ENCODE results near the gene CLCF1.

The CLCF1 gene

DNA sequence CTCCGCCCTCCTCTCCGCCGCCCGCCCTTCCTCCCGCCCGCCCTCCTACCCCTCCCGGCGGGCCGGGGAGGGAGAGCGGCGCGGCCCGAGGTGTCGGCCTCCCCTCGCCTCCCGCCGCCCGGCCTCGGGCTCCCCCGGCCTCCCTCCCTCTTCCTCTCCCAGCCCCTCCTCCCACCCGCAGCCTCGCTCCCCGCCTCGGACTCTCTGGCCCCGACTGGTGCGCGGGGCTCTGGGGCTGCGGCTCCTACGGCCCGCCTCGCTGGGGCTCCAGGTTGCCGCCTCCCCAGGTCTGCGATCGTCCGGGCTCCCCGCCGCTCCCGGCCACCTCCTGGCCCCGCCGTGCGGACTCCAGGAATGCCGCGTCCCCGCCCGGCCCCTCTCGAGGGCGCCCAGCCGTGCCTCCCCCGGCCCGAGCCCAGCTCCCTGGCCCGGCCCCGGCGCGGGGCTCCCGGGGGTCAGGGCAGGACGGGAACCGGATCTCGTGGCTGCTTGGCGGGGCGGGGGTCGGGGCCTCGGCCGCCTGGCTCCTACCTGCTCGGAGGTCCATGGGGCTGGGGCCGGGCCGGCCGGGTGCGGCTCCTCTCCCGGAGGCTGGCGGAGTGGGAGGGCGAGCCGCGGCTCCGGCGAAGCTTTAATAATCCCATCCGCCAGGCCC lies at the start of gene CLCF1:
Gene CLCF1 (minus strand): TSS at position 606 of the 655 bp plus-strand sequence. CDS start 59 bp downstream, at position 547.
- peak; percentile 60 for DNase-seq

DNA sequence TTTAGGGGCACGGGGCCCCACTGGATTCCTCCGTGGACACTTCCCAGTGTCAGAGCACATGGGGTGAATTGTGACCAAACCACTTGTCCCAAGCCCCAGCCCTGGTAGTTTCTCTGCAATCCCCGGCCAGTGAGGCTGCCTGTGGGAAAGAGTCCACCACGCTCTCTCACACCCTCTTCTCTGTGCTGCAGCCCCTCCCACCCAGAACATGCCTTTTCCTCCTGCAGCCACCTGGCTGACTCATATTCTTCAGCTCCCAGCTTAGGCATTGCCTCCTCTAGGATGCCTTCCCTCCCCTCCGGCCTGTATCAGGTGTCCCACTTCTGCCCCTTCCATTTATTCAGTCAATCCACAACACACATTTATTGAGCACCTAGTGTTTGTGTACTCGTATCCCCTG lies 49.5 kb upstream of the CLCF1 start:
- no peak for DNase-seq

DNA sequence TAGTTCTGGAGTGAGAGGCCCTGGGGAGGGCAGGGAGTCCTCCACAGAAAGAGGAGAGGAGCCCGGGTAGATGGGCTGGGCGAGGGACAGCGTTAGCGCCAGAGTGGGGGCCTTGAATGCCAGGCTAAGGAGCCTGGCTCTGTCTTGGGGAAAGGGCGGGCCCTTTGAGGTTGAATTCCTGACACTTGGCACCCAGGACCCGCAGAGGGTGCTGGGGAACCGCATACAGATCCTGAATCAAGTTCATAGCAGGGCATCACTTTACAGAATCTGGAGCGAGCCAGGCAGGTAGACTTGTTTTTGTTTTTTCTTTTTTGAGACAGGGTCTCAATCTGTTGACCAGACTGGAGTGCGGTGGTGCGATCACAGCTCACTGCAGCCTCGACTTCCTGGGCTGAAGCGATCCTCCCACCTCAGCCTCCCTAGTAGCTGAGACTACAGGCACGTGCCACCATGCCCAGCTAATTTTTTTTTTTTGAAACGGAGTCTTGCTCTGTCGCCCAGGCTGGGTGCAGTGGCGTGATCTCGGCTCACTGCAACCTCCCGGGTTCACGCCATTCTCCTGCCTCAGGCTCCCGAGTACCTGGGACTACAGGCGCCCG lies 48.1 kb upstream of the CLCF1 start:
- no peak for DNase-seq

DNA sequence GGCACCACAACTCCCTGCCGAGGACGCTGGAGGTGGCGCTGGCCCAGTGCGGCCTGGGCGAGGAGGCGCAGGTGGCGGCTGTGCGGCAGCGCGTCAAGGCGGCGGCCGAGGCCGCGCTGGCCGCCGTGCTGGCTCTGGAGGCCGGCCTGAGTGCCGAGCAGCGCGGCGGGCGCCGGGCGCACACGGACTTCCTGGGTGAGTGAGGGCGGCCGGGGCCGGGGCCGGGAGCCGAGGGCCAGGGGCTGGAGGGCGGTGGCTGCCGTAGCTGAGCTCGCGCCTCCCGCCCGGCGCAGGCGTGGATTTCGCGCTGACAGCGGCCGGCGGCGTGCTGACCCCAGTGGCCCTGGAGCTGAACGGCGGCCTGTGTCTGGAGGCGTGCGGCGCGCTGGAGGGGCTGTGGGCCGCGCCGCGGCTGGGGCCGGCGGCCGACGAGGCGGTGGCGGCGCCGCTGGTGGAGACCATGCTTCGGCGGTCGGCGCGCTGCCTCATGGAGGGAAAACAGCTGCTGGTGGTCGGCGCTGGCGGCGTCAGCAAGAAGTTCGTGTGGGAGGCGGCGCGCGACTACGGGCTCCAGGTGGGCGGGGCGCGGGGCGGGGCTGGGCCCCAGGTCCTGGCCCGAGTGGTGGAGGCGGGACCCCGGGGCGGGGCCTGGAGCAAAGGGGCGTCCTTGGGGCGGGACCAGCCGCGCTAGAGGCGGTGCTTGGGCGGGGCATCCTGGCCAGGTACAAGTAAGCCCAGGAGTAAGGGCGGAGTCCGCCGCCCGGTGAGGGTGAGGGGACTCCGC lies 47.4 kb upstream of the CLCF1 start:
- peak; percentile 91 for DNase-seq

DNA sequence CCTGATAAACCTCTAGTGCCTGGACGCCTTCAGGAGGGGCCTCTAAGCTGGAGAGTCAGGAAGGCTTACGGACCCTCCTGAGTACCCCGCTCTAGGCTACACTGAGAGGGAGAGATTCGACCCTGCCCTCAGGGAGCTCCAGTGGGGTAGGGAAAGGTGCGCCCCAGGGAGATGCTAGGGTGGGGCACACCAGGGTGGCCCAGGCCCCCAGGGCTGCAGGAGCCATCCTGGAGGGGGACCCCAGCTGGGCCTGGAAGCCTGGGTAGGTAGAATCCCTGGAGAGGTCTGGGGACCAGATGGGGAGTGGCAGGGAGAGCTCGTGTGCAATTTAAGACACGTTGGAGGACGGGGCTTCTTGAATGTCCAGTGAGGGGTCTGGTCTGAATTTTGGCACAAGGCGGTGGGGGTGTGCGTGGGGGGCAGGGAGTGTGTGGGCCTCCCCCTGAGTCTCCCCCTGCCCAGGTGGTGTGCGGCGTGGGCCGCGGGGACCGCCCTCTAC lies 46.8 kb upstream of the CLCF1 start:
- DNase-seq, result no peak

DNA sequence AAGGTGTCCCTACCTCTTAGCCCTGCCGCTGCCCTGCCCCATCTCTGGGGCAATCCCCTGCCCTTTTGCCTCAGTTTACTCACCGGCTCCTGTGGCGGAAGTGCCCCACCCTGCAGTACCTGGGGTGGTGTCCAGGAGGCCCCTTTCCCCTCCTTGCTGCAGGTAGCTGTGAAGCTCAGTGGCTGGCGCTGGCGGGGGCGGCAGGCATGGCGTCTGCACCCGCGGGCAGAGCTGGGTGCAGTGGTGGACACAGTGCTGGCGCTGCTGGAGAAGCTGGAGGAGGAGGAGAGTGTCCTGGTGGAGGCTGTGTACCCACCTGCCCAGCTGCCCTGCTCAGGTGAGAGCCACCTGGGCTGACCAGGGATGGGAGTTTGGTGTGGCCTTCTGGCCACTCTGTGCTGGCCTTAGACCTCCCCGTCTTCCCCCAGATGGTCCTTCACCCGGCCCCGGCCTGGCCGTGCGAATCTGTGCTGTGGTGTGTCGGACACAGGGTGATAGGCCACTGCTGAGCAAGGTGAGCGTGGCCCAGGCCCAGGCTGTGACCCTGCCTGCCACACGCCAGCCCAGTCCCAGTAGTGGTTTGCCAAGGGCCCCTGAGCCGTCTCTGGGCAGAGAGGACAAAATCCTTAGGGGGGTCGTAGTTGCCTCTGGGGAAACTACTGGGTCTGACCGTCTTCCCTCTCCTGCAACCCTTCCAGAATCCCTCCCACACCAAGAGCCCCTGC lies 46.1 kb upstream of the CLCF1 start:
- no peak for DNase-seq

DNA sequence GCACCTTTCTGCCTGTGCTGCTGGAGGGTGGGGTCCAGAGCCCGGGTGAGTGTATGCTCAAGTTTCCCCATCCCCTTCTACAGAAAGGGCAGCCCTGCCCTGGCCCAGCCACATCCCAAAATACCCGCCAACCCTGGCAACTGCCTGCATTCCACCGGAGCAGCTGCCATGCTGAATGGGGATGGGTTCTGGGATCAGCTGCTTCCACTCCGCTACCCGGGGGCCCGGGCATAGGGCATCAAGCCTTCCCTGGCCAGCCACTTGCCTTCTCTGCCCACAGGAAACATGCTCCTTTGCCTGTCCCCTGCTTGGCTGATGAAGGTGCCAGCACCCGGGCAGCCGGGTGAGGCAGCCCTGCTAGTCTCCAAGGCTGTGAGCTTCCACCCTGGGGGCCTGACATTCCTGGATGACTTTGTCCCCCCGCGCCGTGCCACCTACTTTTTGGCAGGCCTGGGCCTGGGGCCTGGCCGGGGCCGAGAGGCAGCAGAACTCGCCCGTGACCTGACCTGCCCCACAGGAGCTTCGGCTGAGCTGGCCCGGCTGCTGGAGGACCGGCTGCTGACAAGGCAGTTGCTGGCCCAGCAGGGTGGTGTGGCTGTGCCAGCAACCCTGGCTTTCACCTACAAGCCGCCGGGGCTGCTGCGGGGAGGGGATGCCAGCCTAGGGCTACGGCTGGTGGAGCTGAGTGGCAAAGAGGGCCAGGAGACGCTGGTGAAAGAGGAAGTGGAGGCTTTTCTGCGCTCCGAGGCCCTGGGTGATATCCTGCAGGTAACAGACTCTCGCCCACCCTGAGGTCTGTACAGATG lies 45.3 kb upstream of the CLCF1 start:
- no peak for DNase-seq

DNA sequence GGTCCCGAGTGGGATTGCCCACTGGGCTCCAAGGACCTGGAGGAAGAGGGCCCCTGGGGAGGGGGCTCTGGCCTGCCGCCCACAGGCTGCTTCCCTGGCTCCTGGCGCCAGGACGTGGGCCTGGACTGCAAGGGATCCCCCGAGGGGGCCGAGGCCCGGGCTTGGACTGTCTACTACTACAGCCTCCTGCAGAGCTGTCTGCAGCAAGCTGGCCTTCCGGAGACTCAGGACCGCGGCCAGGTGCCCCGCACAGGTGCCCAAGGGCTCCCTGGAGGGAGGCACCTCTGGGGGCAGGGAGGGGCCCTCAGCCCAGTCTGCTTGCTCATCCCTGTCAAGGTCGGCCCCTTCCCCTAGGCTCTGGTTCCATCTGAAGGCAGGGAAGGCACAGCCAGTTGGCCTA lies 44.0 kb upstream of the CLCF1 start:
- no peak for DNase-seq

DNA sequence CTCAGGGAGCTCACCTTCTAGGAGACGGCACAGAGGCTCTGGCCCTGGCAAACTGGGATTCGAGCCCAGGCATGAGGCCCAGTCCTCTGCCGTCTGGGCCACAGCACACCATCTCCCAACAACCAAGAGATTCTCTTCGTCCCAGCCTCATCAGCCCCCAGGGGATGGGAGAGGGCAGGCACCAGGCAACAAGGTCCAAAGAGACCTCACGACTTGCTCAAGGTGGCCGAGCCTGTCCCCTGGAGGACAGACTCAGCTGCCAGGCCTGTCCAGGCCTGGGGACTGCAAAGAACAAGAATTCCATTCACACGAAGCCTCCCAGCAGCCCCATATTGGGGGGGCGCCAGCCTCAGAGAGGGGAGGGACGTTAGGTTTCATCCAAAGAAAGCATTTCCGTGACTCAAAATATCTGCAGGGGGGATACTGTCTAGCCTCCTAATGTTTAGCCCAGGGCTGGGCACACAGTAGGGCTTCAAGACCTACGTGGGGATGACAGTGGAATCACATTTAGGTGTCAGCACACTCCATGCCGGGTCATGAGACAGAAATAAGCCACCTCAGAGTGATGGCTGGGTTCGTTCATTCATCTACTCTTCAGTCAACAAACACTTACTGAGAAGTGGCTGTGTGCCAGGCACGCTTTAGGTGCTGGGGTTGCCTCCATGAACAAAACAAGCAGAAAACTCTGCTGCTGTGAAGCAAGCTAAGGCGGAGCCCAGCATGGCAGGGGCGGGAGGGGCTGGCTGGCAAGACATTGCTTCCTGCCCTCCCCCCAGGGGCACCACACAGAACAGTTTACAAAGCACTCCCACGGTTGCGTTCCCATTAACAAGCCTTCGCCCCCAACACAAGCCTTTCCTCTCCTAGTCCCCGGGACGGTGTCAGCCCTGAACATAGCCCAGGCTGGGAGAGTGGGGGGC lies 43.3 kb upstream of the CLCF1 start:
- no peak for DNase-seq

DNA sequence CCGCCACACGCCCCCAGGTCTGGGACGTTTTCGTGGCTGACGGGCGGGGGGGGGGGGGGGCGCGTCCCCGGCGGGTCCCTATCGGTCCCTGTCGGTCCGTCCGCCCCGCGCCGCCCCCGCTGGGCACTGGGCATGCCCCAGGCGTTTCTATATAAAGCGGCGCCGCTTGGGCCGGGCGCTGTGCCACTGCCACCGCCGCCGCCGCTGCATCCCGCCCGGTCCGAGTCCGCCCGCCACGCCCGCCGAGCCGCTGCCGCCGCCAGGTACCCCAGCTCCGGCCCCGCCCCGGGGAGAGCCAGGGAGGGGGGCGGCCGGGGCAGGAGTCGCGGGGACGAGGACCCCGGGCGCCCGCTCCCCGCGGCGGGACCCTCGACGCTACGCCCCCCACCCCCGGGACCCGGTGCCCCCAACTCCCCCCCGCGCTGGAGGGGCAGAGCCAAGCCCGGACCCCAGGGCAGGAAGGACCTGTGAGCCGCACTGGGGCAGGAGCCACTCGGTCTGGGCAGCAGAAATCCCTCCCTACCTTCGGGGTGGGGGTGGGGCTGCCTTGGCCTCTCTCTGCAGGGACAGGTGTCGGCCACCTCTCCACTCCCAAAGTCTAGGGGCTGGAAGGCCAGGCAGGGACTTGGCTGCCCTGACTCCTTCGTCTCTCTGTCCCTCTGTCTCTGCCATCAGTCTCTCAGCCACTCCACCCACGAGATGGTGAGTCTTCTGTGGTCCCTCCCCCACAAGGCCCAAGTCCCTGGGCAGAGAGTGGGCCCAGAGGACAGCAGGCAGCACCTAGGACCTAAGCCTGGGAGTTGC lies 42.3 kb upstream of the CLCF1 start, which contains the start of gene CARNS1:
Gene CARNS1 (plus strand): TSS at position 178 of the 804 bp plus-strand sequence. CDS start 522 bp downstream, at position 700.
- DNase-seq, result no peak

DNA sequence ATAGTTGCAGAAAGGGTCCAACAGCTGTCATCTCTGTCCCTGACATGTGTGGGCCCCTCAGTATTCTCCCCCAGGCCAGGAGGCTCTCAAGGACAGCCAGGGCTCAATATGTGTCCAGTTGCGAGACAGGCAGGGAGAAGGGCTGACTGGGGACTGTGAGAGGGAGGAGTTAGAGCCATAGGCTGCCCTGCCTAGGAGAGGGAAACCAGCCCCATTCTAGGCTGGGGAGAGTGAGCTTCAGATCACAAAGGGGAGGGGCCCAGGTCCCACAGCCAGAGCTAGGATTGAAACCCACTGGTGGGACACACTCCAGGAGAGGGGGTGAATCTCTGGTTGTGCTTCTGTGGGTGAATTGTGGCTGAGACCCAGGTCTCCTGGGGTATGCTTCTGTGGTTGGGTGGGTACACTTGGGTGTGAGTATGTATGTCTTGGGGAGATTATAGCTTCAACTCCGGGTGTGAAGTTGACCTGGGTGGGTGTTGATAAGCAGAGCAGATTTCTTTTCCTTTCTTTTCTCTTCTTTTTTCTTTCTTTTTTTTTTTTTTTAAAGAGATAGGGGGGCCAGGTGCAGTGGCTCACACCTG lies 40.0 kb upstream of the CLCF1 start:
- no peak for DNase-seq

DNA sequence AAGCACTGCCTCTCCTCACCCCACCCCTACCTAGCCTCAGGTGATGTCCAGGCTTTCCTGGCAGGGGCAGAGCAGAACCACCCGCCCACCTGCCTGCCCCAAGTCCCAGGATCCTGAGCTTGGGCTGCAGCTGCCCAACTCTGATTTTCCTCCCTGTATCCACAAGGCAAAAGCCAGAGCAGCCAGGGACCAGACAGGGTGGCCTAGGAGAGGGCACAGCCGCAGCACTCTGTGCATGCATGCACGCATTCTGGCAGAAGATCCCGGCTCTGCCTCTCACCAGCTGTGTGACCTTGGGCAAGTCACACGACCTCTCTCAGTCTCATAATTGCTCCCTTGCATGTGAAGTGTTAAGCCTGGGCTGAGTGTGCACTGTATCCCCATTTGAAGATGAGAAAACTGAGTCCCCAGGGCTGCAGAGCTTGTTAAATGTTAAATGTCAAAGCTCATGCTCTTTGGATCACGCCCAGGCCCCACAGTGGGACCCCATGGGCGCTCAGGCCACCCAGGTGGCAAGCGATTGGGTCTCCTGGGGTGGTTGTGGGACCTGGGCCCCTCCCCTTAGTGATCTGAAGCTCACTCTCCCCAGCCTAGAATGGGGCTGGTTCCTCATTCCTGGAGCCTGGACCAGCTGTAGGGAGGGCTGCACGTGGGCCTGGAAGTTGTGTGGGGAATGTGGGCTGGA lies 39.2 kb upstream of the CLCF1 start:
- no peak for DNase-seq

DNA sequence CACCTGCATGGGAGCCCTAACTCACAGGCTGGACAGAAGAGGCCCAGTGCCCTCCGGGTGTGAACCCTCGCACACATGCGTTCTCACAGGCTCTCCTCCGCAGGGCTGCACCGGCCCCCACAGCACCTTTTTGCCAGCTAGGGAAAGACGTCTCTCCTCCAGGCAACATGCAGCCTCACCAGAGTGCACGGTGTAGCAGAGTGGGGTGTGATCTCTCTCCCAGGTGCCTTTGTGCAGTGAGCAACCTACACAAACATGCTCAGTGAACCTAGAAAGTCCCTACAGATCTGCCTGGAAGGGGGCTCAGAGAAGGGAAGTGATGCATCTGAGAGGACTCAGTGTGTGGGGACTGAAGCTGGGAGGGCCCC lies 38.4 kb upstream of the CLCF1 start:
- no peak for DNase-seq

DNA sequence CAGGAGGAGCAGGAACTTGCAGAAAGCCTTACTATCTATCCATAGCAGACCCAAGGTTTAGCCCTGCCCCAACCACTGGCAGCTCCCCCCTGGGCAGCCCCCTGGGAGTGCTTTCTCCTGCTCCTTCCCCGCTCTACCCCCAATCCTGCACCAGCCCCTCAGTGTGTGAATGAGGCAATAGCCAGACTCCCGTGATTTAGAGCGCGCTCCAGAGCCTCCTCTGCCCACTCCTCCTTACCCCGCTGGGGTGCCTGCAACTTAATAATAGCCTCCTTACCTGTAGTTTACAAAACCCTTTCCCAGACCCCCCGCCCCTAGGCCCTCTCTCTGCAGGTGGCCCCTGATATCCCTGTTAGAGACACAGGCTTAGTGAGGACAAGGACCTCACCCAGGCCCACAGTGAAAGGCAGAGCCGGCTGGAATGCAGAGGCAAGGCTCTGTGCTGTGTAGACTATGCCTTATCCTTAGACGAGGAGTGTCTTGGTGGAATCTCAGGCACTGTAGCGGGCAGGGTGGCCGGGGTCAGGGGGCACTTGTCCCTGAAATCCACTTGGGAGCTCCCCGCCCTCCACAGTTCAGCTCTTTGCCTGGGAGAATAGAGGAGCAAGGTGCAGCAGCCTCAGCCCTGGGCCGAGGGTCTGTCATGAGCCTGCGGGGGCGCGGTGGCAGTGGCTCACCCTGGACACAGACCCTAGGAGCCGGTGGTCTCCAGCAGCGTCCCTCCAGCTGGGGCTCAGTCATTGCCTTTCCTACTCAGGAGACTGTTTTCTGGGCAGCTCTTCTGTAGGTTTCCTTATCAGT lies 37.8 kb upstream of the CLCF1 start:
- DNase-seq, result no peak

DNA sequence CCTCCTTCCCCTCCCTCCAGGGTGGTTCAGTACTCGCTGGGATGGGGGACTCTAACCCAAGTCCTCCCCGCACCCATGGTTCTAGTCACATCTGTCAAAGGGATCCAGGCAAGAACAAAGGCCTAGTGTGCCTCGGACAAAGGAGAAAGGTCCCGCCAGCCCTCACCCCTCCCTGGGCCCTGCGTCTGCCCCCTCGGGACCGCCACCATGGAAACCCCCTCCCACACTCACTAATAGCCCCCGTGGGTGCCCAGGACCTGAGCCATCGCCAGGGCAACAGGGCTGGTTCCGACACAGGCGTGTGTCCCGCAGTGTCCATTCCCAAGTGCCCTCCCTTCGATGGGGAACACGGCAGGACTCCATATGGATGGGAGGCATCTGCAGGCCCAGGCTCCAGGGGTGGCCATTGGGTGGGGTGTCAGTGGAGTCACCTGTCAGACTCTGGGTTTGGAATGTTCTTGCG lies 37.0 kb upstream of the CLCF1 start:
- DNase-seq, result no peak

DNA sequence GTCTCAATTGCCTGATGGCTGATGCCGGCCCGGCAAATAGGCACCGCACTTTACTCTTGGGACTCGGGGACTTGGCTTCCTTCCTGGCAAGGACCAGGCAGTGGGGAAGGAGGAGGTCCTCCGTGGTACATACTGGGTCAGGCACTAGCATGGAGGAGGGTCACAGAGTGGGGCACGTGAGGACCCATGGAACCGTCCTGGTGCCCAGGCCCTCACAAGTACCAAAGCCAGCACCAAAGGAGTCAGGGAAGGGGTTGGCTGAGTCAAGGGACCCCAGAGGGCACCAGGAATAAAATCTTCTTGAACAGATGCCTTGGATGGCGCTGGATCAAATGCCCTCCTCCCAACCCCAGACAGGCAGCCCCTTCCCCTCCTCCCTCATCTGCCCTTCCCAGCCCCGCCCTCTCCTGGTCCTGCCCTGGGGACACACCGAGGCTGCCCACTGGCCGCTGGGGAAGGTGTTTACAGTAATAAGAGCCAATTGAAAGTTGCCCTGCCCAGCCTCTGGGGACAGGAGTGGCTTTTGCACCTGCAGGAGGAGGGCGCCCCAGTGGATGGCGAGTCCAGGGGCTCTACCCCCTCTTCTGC lies 36.5 kb upstream of the CLCF1 start:
- DNase-seq, result no peak

DNA sequence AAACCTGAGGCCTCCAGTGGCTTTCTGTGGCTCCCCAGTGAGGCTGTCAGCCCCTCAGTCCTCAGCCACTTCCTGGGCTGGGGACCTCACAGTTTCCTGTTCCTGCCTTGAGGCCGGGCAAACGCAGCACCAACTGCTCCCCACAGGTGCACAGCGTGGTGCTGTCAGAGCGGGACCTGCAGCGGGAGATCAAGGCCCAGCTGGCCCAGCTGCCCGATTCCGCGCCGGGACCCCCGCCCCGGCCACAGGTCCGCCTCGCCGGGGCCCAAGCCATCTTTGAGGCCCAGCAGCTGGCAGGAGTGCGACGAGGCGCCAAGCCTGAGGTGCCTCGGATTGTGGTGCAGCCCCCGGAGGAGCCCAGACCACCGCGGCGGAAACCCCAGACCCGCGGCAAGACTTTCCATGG lies 35.9 kb upstream of the CLCF1 start:
- DNase-seq, result no peak
